HCT116 (cell line): ENCODE data around the gene CD93. TPM values are rescaled to one million over a fixed set of nuclear protein-coding genes. Genes with fewer than 3 reads are reported as not detected.

Experiments
- ATAC-seq: fragments of 200-7000 bp; cut with Tn5 transposase; 2 replicates; pipeline ENCODE4 v1.9.1; 2020; ENCODE audit warnings: mild to moderate bottlenecking, moderate library complexity
- BruUV-seq: library from RNA; stranded (reverse); fragments of 400-500 nt; replicated peaks from 2 replicates; lab custom pipeline; 2021; lab: Mats Ljungman, UMichigan
- CTCF ChIA-PET: fragments of 300-600 bp; sonication (Branson Sonifier 250); formaldehyde crosslinking; loops from one replicate; lab custom pipeline; 2021; ENCODE audit warnings: antibody characterized with exemption; lab: Charles Lee
- POLR2A ChIA-PET: fragments of 300-600, 350-600 bp; sonication (Branson Sonifier 250); formaldehyde crosslinking; loops from one replicate; lab custom pipeline; 2021; ENCODE audit warnings: antibody characterized with exemption; lab: Charles Lee
- RAD21 ChIA-PET, 2 experiments: fragments of 300-600 bp; sonication (Branson Sonifier 250); formaldehyde crosslinking; loops; one replicate each; lab custom pipeline; 2023; ENCODE audit warnings: low total read pairs in 2 of 2; ENCODE audit not compliant: uncharacterized antibody in 2 of 2, unreplicated experiment in 2 of 2, low non-redundant PET in 1 of 2; lab: Charles Lee
- DNase-seq: peaks from one replicate; pipeline ENCODE4 v3.0.0-alpha.2; 2010; ENCODE audit warnings: low read depth, low spot score
- H2AFZ ChIP-seq: fragments of 200-600 bp; shearing (Covaris generic), sonication (generic); 2 replicates; pipeline ENCODE4 v1.6.1; 2017; ENCODE audit warnings: low read depth, mixed run types, mixed read lengths, antibody characterized with exemption, low read length; ENCODE audit not compliant: poor library complexity, severe bottlenecking
- H3K27ac ChIP-seq: 2 replicates; pipeline ENCODE4 v1.5.1; 2012; ENCODE audit warnings: low read depth, low read length
- H3K27me3 ChIP-seq: fragments of 200-600 bp; sonication (generic); 2 replicates; pipeline ENCODE4 v1.6.1; 2016; ENCODE audit warnings: mixed run types, low read length, mixed read lengths; ENCODE audit not compliant: insufficient read depth
- H3K36me3 ChIP-seq, 2 experiments: fragments of 200-500 bp in 1 of 2; fragments of 200-600 bp in 1 of 2; sonication (Bioruptor generic) in 1 of 2; sonication (generic) in 1 of 2; 2 replicates each; pipeline versions ENCODE4 v1.5.1 to v1.6.1; 2014 to 2016; ENCODE audit warnings: low read length in 2 of 2, inconsistent platforms in 1 of 2, mixed read lengths in 1 of 2, mixed run types in 1 of 2; ENCODE audit not compliant: insufficient read depth in 2 of 2, control insufficient read depth in 1 of 2
- H3K4me1 ChIP-seq, 2 experiments: fragments of 200-600 bp in 1 of 2; sonication (generic) in 1 of 2; 2 replicates each; pipeline versions ENCODE4 v1.5.1 to v1.6.1; 2012 to 2017; ENCODE audit warnings: low read length in 2 of 2, inconsistent platforms in 1 of 2, mild to moderate bottlenecking in 1 of 2, mixed read lengths in 1 of 2, mixed run types in 1 of 2, moderate library complexity in 1 of 2; ENCODE audit not compliant: insufficient read depth in 2 of 2, control insufficient read depth in 1 of 2
- H3K4me2 ChIP-seq: fragments of 200-600 bp; sonication (generic); 2 replicates; pipeline ENCODE4 v1.6.1; 2017; ENCODE audit warnings: mixed run types, low read length, mixed read lengths
- H3K4me3 ChIP-seq, 2 experiments: fragments of 200-600 bp in 1 of 2; sonication (generic) in 1 of 2; replicated peaks in 1 of 2; 2 replicates each; pipeline ENCODE4 v1.5.1; 2011 to 2016; ENCODE audit warnings: low read length in 2 of 2, control low read depth in 1 of 2, low read depth in 1 of 2, mild to moderate bottlenecking in 1 of 2, mixed read lengths in 1 of 2, mixed run types in 1 of 2
- H3K79me2 ChIP-seq: fragments of 200-600 bp; sonication (generic); 2 replicates; pipeline ENCODE4 v1.6.1; 2017; ENCODE audit warnings: mild to moderate bottlenecking, mixed run types, low read length, moderate library complexity, mixed read lengths; ENCODE audit not compliant: insufficient read depth
- H3K9ac ChIP-seq: fragments of 200-600 bp; sonication (generic); 2 replicates; pipeline ENCODE4 v1.6.1; 2016; ENCODE audit warnings: low read length, mixed read lengths
- H3K9me2 ChIP-seq: fragments of 200-600 bp; sonication (generic), shearing (Covaris generic); 2 replicates; pipeline ENCODE4 v1.6.1; 2017; ENCODE audit warnings: mixed run types, mild to moderate bottlenecking, moderate library complexity; ENCODE audit not compliant: insufficient read depth
- H3K9me3 ChIP-seq, 2 experiments: fragments of 200-500 bp in 1 of 2; fragments of 200-600 bp in 1 of 2; sonication (Bioruptor generic) in 1 of 2; sonication (generic) in 1 of 2; 2 replicates each; pipeline ENCODE4 v1.6.1; 2014 to 2017; ENCODE audit warnings: low read length in 2 of 2, mixed read lengths in 2 of 2, inconsistent platforms in 1 of 2, low read depth in 1 of 2, mild to moderate bottlenecking in 1 of 2, mixed run types in 1 of 2, moderate library complexity in 1 of 2; ENCODE audit not compliant: control insufficient read depth in 1 of 2, insufficient read depth in 1 of 2
- H4K20me1 ChIP-seq: fragments of 200-600 bp; sonication (generic), shearing (Covaris generic); 2 replicates; pipeline ENCODE4 v1.6.1; 2017; ENCODE audit warnings: mixed run types, mild to moderate bottlenecking, moderate library complexity; ENCODE audit not compliant: insufficient read depth
- CEBPB ChIP-seq: IDR thresholded peaks from 2 replicates; pipeline ENCODE4 v1.6.1; 2012; ENCODE audit warnings: low read depth
- CTCF ChIP-seq, 3 experiments: fragments of 200-600 bp in 1 of 3; sonication (generic) in 1 of 3; IDR thresholded peaks in 2 of 3; conservative IDR thresholded peaks in 1 of 3; 2 replicates each; pipeline ENCODE4 v1.5.1; 2012 to 2017; ENCODE audit warnings: low read depth in 2 of 3, low read length in 2 of 3, antibody characterized with exemption in 1 of 3, borderline replicate concordance in 1 of 3, control low read depth in 1 of 3, mild to moderate bottlenecking in 1 of 3, mixed read lengths in 1 of 3, mixed run types in 1 of 3, moderate library complexity in 1 of 3; ENCODE audit not compliant: insufficient read depth in 1 of 3
- EZH2 ChIP-seq: fragments of 200-600 bp; sonication (generic); IDR thresholded peaks from 2 replicates; pipeline ENCODE4 v1.6.1; 2017; ENCODE audit warnings: antibody characterized with exemption, mixed run types
- JUND ChIP-seq: IDR thresholded peaks from 2 replicates; pipeline ENCODE4 v1.6.1; 2012
- MAX ChIP-seq: IDR thresholded peaks from 2 replicates; pipeline ENCODE4 v1.6.1; 2012
- POLR2A ChIP-seq: IDR thresholded peaks from 2 replicates; pipeline ENCODE4 v1.7.0; 2011; ENCODE audit warnings: borderline replicate concordance; ENCODE audit not compliant: insufficient read depth, insufficient read length; ENCODE audit errors: extremely low read depth
- RAD21 ChIP-seq: IDR thresholded peaks from 2 replicates; pipeline ENCODE4 v1.6.1; 2012; ENCODE audit warnings: low read depth, mild to moderate bottlenecking
- REST ChIP-seq: IDR thresholded peaks from 2 replicates; pipeline ENCODE4 v1.6.1; 2012; ENCODE audit warnings: low read depth
- SIN3A ChIP-seq: IDR thresholded peaks from 2 replicates; pipeline ENCODE4 v1.6.1; 2012; ENCODE audit warnings: low read depth
- SP1 ChIP-seq: IDR thresholded peaks from 2 replicates; pipeline ENCODE4 v1.6.1; 2012; ENCODE audit warnings: low read depth
- SRF ChIP-seq: IDR thresholded peaks from 2 replicates; pipeline ENCODE4 v1.6.1; 2012; ENCODE audit warnings: low read depth
- TCF7L2 ChIP-seq: IDR thresholded peaks from 2 replicates; pipeline ENCODE4 v1.7.0; 2011; ENCODE audit warnings: borderline replicate concordance, inconsistent platforms; ENCODE audit not compliant: insufficient read depth, insufficient read length; ENCODE audit errors: extremely low read depth
- YY1 ChIP-seq: IDR thresholded peaks from 2 replicates; pipeline ENCODE4 v1.6.1; 2011; ENCODE audit warnings: low read length, low read depth, moderate library complexity, mild to moderate bottlenecking; ENCODE audit not compliant: insufficient replicate concordance; ENCODE audit errors: extremely low read depth
- intact Hi-C: fragments of 100-400 bp; cut with micrococcal nuclease; formaldehyde crosslinking; loops from 2 replicates; pipeline ENCODE4 v1.10.0; 2022
- total RNA-seq: library from RNA; stranded (reverse); gene quantifications from one replicate; pipeline ENCODE4 v1.2.1, GENCODE V29; 2021; ENCODE audit not compliant: unreplicated experiment

CD93 gene
- total RNA-seq, 1 experiment from 2014 or later, result 0.07 TPM

GRCh38 chr20:23120261-23120660 lies 34.1 kb upstream of the CD93 start:
- Histone ChIP-seq H3K79me2 (no peaks in the 10 kb centered on the region), H3K27me3 (no peaks in the 10 kb centered on the region)
- intact Hi-C loops, result no loop called here

More at GRCh38 chr20:23120261-23120660, 34.1 kb upstream of the CD93 start:
- DNase-seq (no peak), ATAC-seq (no peak)
- H3K9me2 ChIP-seq, result no peaks in the 10 kb centered on the region
- H3K4me1 ChIP-seq, result peaks cover 0 to 7% of the 10 kb centered on the region in 2 experiments; a peak in 1 of 4 replicates
- H2AFZ ChIP-seq, result no peak overlapping the region
- no TSS peak for BruUV-seq
- H4K20me1 ChIP-seq, result no peaks in the 10 kb centered on the region
- H3K4me3 ChIP-seq, result no peak overlapping the region
- no peak overlapping the region for H3K27ac ChIP-seq
- POLR2A ChIA-PET, result no interaction called here
- no peak overlapping the region for H3K9ac ChIP-seq
- H3K4me2 ChIP-seq, result no peak overlapping the region
- CTCF ChIA-PET, result no interaction called here
- RAD21 ChIA-PET, result no interaction called here
- no peaks in the 10 kb centered on the region for H3K36me3 ChIP-seq
- TF ChIP-seq SIN3A (no peak), TCF7L2 (no peak), RAD21 (no peak), YY1 (no peak), SRF (no peak), SP1 (no peak), CTCF (IDR thresholded peaks at IDR 0.05 in 2 of 3, conservative IDR thresholded peaks at IDR 0.05 in 1 of 3; ENCODE audit: borderline replicate concordance in 1 of 3, insufficient read depth in 1 of 3, low read depth in 2 of 3, low read length in 2 of 3) (no peak), CEBPB (no peak), EZH2 (no peak), MAX (no peak), JUND (no peak), POLR2A (no peak), REST (no peak)
- H3K9me3 ChIP-seq, result no peaks in the 10 kb centered on the region
